Raji (cell line): ENCODE results near the gene PLCB1.

Source experiments
- POLR2A ChIP-seq: IDR thresholded peaks from 2 replicates; pipeline ENCODE4 v1.6.1; 2011; ENCODE audit warnings: low read depth, low read length, control low read depth; ENCODE audit not compliant: insufficient read depth

PLCB1 gene

GRCh38 chr20:8726460-8726859 is 594.4 kb downstream of the PLCB1 start:
- TF ChIP-seq POLR2A = no peak

- TF ChIP-seq POLR2A = no peak
Observed at GRCh38 chr20:8735014-8735413, 602.9 kb downstream of the PLCB1 start.

GRCh38 chr20:8735674-8736073 is 603.6 kb downstream of the PLCB1 start:
- TF ChIP-seq POLR2A = no peak

GRCh38 chr20:8740265-8740664 is 608.2 kb downstream of the PLCB1 start:
- TF ChIP-seq POLR2A = no peak

GRCh38 chr20:8744228-8744844 is 612.3 kb downstream of the PLCB1 start:
- TF ChIP-seq POLR2A = no peak

GRCh38 chr20:8749101-8749500 is 617.0 kb downstream of the PLCB1 start:
- no peak for TF ChIP-seq POLR2A

- no peak for TF ChIP-seq POLR2A
Observed at GRCh38 chr20:8749986-8750385, 617.9 kb downstream of the PLCB1 start.

- TF ChIP-seq POLR2A = no peak
Observed at GRCh38 chr20:8755340-8756118, 623.5 kb downstream of the PLCB1 start.

- no peak for TF ChIP-seq POLR2A
Observed at GRCh38 chr20:8756410-8756809, 624.3 kb downstream of the PLCB1 start.

- TF ChIP-seq POLR2A = no peak
Observed at GRCh38 chr20:8757146-8757545, 625.1 kb downstream of the PLCB1 start.

- TF ChIP-seq POLR2A = no peak
Observed at GRCh38 chr20:8764344-8764962, 632.4 kb downstream of the PLCB1 start.

- TF ChIP-seq POLR2A = no peak
Observed at GRCh38 chr20:8766868-8767390, 634.9 kb downstream of the PLCB1 start.

- TF ChIP-seq POLR2A = no peak
Observed at GRCh38 chr20:8774412-8774811, 642.3 kb downstream of the PLCB1 start.

- TF ChIP-seq POLR2A = no peak
Observed at GRCh38 chr20:8777911-8778310, 645.8 kb downstream of the PLCB1 start.

- TF ChIP-seq POLR2A = no peak
Observed at GRCh38 chr20:8778387-8778786, 646.3 kb downstream of the PLCB1 start.

GRCh38 chr20:8780915-8781314 is 648.8 kb downstream of the PLCB1 start:
- TF ChIP-seq POLR2A = no peak

- TF ChIP-seq POLR2A = no peak
Observed at GRCh38 chr20:8782804-8783203, 650.7 kb downstream of the PLCB1 start.

GRCh38 chr20:8783734-8784133 is 651.7 kb downstream of the PLCB1 start:
- no peak for TF ChIP-seq POLR2A
